ENCODE results near the gene SH3BGR. TPM values are rescaled to one million over a fixed set of nuclear protein-coding genes. Genes with fewer than 3 reads are reported as not detected.

SH3BGR gene
- total and polyA plus RNA-seq, 2 donors from 2014 or later, result 4.0 to 12.2 TPM

DNA sequence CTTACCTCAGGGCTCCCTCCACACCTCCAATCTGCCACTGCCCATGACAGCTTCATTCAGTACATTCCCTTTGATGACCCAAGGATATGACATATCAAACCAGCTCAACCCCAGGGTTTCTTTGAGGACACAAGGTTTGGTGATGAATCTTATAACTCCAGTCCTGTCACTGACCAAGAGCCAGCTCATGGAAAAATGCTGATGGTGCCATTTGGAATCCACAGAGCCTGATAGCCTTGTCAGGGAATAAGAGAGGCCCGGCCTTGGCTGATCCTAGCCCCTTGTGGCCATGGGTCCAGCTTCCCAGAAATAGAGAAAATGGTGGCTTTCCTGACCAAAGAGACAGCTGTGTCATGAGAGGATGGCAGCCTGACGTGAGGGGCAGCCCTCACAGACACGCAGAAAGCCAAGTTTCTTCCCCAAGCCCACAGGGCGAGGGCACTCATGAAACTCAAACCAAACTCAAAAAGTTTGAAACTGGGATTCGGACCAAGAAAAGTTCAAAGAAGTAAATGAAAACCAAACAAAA, 75.4 kb downstream of the SH3BGR start:
- Histone ChIP-seq H3K27ac (ENCODE audit: low read depth in 2 of 2, low read length in 2 of 2) (no peak overlapping the region), H3K9me3 (ENCODE audit: control insufficient read depth in 2 of 3, insufficient read depth in 1 of 3, low read length in 3 of 3) (no peaks in the 10 kb centered on the region), H3K27me3 (ENCODE audit: control insufficient read depth, insufficient read depth, low read length) (no peaks in the 10 kb centered on the region), H3K9ac (ENCODE audit: low read length in 3 of 3) (no peak overlapping the region), H3K4me1 (ENCODE audit: control insufficient read depth in 2 of 3, insufficient read depth in 2 of 3, low read depth in 1 of 3, low read length in 3 of 3) (peaks cover 0 to 3% (median 0%) of the 10 kb centered on the region in 3 donors), H3K36me3 (ENCODE audit: control insufficient read depth in 2 of 3, insufficient read depth in 3 of 3, low read length in 3 of 3) (no peaks in the 10 kb centered on the region), H3K4me3 (ENCODE audit: low read length in 3 of 3) (no peak overlapping the region)
- FAIRE-seq, result no peak
- no peak for TF ChIP-seq CTCF (IDR thresholded peaks at IDR 0.05; ENCODE audit: borderline replicate concordance, extremely low read depth, insufficient read depth)
- intact Hi-C loops (cut with DNase I), result no loop called here
- no peak for DNase-seq

DNA sequence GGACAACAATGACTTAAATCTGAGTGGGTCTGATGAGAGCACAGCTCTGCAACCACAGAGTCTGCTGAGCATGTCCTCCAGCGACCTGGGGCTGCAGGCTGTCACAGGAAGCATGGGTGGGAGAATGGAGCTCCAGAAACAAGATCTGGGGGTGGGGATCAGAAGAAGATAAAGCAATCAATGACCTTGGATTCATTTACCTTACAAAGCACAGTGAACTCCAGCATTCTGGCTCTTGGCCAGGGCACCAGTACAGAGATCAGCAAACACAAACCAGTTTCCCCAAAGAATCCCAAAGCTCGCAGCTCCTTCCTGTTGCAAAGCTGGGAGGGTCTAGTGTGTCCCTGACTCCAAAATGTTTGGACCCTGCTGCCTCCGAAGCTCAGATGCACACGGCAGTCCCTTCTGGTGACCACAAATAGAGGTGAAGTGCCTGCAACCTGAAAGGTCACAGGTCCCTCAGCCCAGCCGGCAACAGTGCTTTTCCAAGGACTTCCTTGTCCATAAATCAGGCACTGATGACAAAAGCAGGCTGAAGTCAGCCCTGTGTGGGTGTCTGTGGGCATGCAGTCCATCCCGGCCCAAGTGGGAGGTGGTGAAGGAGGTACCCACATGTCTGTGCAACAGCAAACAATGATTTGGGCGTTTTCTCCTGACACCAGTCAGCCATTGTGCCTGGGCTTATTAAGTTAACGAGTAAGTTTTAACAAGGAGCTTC, 76.1 kb downstream of the SH3BGR start:
- Histone ChIP-seq H3K27me3 (ENCODE audit: control insufficient read depth, insufficient read depth, low read length) (no peaks in the 10 kb centered on the region), H3K27ac (ENCODE audit: low read depth in 2 of 2, low read length in 2 of 2) (no peak overlapping the region), H3K4me1 (ENCODE audit: control insufficient read depth in 2 of 3, insufficient read depth in 2 of 3, low read depth in 1 of 3, low read length in 3 of 3) (peaks cover 0 to 3% (median 0%) of the 10 kb centered on the region in 3 donors), H3K9ac (ENCODE audit: low read length in 3 of 3) (no peak overlapping the region), H3K36me3 (ENCODE audit: control insufficient read depth in 2 of 3, insufficient read depth in 3 of 3, low read length in 3 of 3) (no peaks in the 10 kb centered on the region), H3K4me3 (ENCODE audit: low read length in 3 of 3) (no peak overlapping the region), H3K9me3 (ENCODE audit: control insufficient read depth in 2 of 3, insufficient read depth in 1 of 3, low read length in 3 of 3) (no peaks in the 10 kb centered on the region)
- DNase-seq (peak in 2 of 5 donors; percentile 23 to 36), FAIRE-seq (no peak)
- no peak for TF ChIP-seq CTCF (IDR thresholded peaks at IDR 0.05; ENCODE audit: borderline replicate concordance, extremely low read depth, insufficient read depth)
- intact Hi-C loops (cut with DNase I), result no loop called here

- H3K4me3 ChIP-seq (ENCODE audit: low read length in 3 of 3), result no peak overlapping the region
- FAIRE-seq (no peak), DNase-seq (peak in 3 of 5 donors; percentile 28 to 52 (median 37))
- no peak overlapping the region for H3K27ac ChIP-seq (ENCODE audit: low read depth in 2 of 2, low read length in 2 of 2)
- H3K9me3 ChIP-seq (ENCODE audit: control insufficient read depth in 2 of 3, insufficient read depth in 1 of 3, low read length in 3 of 3), result no peaks in the 10 kb centered on the region
- TF ChIP-seq CTCF (IDR thresholded peaks at IDR 0.05; ENCODE audit: borderline replicate concordance, extremely low read depth, insufficient read depth), result no peak
- no peaks in the 10 kb centered on the region for H3K36me3 ChIP-seq (ENCODE audit: control insufficient read depth in 2 of 3, insufficient read depth in 3 of 3, low read length in 3 of 3)
- intact Hi-C loops (cut with DNase I), result no loop called here
- H3K4me1 ChIP-seq (ENCODE audit: control insufficient read depth in 2 of 3, insufficient read depth in 2 of 3, low read depth in 1 of 3, low read length in 3 of 3), result peaks cover 0 to 3% (median 0%) of the 10 kb centered on the region in 3 donors
- H3K9ac ChIP-seq (ENCODE audit: low read length in 3 of 3), result no peak overlapping the region
- no peaks in the 10 kb centered on the region for H3K27me3 ChIP-seq (ENCODE audit: control insufficient read depth, insufficient read depth, low read length)
Observed at GRCh38 chr21:39529026-39529425, 77.3 kb downstream of the SH3BGR start.
